GM19324 (cell line): ENCODE measurements around the gene KRT15.

ENCODE experiments used
- ATAC-seq: cut with Tn5 transposase; IDR thresholded peaks from one replicate; pipeline ENCODE4 v1.9.1; 2021; ENCODE audit warnings: mild to moderate bottlenecking, moderate library complexity; ENCODE audit not compliant: unreplicated experiment, low FRiP score

The KRT15 gene

DNA sequence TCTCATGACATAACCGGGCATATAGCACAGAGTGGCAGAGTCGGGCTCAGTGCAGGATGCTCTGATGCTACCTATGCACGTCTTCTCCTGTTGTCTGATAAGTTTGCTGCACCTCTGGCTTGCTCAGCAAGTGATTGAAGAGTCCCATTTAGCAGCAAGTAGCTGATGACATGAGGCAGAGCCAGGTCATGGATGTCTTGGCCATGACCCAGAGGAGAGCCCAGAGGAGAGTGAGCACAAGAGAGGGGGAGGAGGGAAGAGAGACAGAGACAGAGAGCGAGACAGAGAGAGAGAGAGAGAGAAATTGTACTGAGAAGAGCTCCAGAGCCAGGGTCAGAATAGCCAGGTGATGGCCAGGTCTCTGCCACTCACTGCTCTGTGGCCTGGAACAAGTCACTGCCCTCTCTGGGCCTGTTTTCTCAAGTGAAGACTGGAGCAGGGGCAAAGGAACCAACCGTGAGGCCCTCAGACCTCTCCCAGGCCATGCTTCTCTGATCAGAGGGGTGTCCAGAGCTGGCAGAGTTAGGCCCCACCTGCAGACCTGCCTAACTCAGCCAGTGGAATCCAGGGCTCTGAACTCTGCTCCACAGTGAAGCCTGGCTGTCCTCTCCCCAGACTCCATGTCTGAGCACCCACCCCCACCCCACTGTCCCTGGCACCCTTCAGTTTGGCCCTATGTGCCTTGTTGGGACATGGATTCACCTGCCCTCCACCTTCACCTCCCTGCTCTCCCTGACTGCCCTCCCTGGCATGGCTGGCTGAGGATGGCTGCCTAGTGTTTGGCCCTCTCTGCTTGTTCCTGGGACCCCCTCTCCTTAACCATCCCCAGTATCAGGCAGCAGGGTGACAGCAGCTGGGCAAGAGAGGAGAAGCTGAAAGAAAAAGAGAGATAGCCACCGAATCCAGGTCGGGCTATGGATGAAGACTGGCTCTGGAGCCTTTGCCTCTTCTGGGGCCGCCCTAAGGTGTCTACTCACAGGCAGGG, 33.5 kb downstream of the KRT15 start:
- no peak for ATAC-seq

GRCh38 chr17:41483991-41484826, 34.5 kb downstream of the KRT15 start:
- ATAC-seq, result no peak

- ATAC-seq, result no peak
These were observed 35.2 kb downstream of the KRT15 start for GRCh38 chr17:41483531-41483930.

GRCh38 chr17:41481036-41481435, 37.7 kb downstream of the KRT15 start, which contains the start of gene KRT35:
TSS of gene KRT35 (minus strand) at chr17:41481151. CDS start at chr17:41481097, 54 bp downstream.
- no peak for ATAC-seq

DNA sequence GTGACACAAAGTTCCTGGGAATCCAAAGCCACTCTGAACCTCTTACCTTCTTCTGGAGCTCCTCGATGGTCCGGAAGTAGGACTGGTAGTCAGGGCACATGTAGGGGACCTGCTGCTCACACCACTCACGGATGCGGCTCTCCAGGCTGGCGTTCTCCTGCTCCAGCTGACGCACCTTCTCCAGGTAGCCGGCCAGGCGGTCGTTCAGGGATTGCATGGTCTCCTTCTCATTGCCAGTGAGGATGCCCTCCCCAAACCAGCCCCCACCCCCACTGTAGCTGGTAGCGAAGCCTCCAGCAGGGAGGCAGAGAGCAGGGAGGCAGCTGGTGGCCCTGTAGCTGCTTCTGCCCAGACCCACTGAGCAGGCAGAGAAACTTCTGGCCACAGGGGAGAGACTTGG, 38.1 kb downstream of the KRT15 start:
- ATAC-seq, result no peak

- no peak for ATAC-seq
These were observed 38.6 kb downstream of the KRT15 start for GRCh38 chr17:41480136-41480535.

DNA sequence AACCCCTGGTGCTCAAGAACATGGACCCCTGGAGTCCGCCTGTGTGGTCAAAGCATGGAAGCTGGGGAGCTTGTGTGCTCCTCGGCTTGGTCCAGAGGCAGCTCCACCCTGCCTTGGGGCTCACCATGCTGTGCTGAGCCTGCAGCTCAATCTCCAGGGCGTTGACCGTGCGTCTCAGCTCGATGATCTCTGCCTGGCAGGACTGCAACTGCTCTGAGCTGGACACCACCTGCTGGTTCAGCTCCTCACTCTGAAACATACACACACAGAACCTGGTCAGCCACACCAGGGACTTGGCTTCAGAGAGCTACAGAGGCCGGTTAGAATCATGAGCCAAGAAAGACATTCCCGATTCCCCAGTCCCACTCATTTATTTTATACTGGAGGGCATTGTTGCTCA, 40.5 kb downstream of the KRT15 start:
- no peak for ATAC-seq

- no peak for ATAC-seq
These were observed 41.5 kb downstream of the KRT15 start for GRCh38 chr17:41476866-41477815.

DNA sequence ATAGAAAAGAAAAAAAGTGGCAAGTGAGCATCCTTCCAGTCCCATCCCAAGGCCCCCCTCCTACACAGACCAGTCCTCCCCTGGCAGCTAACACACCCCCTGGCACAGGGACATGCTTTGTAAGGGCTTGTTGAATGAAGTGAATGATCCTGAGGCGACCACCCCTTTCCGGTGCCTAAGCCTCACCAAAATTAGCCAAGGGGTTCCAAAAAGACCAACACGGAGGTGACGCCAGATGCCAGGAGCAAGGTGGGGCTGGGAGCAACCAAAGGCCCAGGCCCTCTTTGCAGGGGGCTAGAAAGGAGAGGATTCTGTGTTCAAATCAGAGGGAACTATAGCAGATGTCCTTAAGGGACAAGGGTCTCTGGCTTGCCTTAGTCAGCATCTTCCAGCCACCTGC, 43.3 kb downstream of the KRT15 start:
- no peak for ATAC-seq

DNA sequence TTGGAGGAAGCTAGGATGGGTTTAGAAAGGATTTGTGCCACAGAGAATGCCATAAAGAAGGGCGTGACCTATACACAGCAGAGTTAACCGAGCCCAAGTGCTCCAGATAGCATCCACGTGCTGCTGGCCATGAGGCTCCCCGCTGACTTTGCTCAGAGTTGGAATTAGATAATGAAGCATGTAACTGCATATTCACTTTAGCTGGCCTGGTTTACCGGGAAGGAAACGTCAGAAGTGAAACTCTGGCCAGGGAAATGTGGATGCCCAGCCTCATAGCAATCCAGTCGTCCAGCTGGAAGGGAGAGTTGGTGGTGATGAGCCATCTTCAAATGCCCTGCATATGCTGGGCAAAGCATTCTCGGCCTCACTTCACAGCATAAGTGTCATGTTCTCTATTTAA, 43.8 kb downstream of the KRT15 start:
- ATAC-seq, result no peak

GRCh38 chr17:41468346-41468745, 50.3 kb downstream of the KRT15 start:
- ATAC-seq, result no peak

GRCh38 chr17:41467561-41467960, 51.1 kb downstream of the KRT15 start:
- no peak for ATAC-seq

DNA sequence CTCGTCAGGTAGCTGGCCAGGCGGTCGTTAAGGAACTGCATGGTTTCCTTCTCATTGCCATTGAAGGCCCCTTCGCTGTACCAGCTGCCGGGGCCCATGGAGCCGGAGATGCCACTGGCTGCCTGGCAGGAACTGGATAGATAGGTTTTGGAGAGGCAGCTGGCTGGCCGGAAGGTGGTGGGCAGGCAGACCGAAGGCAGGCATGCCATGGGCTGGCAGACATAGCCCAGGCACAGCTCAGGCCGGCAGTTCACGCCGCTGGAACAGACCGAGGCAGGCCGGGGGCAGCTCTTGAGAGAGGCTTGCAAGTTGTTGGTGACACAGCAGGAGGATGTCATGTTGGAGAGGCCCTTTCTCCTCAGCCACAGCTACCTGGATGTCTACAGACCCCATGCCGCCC, 51.7 kb downstream of the KRT15 start, which contains the start of gene KRT32:
Gene KRT32, minus strand, starts transcription at position 399 of the 400 bp plus-strand sequence. Its CDS starts 61 bp downstream, at position 338.
- ATAC-seq, result no peak

GRCh38 chr17:41464682-41465081, 54.0 kb downstream of the KRT15 start:
- ATAC-seq, result no peak

DNA sequence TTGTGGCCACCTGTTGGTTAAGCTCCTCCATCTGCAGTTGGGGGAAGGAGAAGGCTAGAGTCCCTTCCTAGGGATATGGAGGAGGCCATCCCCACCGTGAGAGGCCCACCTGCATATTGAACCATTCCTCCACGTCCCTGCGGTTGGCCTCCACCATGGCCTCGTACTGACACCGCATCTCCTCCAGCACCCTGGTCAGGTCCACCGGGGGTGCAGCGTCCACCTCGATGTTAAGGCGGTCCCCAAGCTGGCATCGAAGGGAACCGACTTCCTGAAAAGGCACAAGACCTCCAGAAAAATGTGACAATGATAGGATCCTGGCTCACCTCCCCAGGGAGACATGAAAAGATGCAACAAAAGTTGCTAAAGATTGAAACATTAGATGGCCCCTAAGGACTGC, 54.5 kb downstream of the KRT15 start:
- ATAC-seq, result no peak

- no peak for ATAC-seq
These were observed 54.9 kb downstream of the KRT15 start for GRCh38 chr17:41463746-41464145.
